H1 (cell line): ENCODE results near the gene RSAD1. TPM values are rescaled to one million over a fixed set of nuclear protein-coding genes. Genes with fewer than 3 reads are reported as not detected.

Experiments used
- CTCF ChIA-PET: fragments of 300-600 bp; sonication (Branson Sonifier 250); formaldehyde crosslinking; loops from one replicate; lab custom pipeline; 2021; ENCODE audit not compliant: partially characterized antibody; lab: Charles Lee
- POLR2A ChIA-PET: fragments of 300-600 bp; sonication (Branson Sonifier 250); formaldehyde crosslinking; loops from one replicate; lab custom pipeline; 2021; ENCODE audit warnings: inconsistent platforms; ENCODE audit not compliant: partially characterized antibody; lab: Charles Lee
- DNase-seq, 2 experiments: peaks; one replicate each; pipeline versions ENCODE4 v3.0.0 to v3.0.0-alpha.2; 2010 to 2022; ENCODE audit warnings: low spot score in 2 of 2, low read depth in 1 of 2, mixed read lengths in 1 of 2
- FAIRE-seq: peaks from 2 replicates; lab custom pipeline; 2011; peaks lifted over from hg19 to GRCh38; lab: Jason Lieb, UNC
- H2AFZ ChIP-seq: 2 replicates; pipeline ENCODE4 v1.8.1; 2012; ENCODE audit warnings: low read length, inconsistent platforms
- H2AK5ac ChIP-seq: 2 replicates; pipeline ENCODE4 v1.6.1; 2013; ENCODE audit warnings: low read depth, low read length
- H2BK120ac ChIP-seq: replicated peaks from 2 replicates; pipeline ENCODE3; 2013; ENCODE audit warnings: low read depth, low read length, inconsistent platforms
- H2BK12ac ChIP-seq: 2 replicates; pipeline ENCODE4 v1.6.1; 2013; ENCODE audit warnings: low read depth, low read length
- H2BK15ac ChIP-seq: 2 replicates; pipeline ENCODE4 v1.6.1; 2013; ENCODE audit warnings: low read length
- H2BK20ac ChIP-seq: 2 replicates; pipeline ENCODE4 v1.6.1; 2013; ENCODE audit warnings: low read length
- H2BK5ac ChIP-seq: 2 replicates; pipeline ENCODE4 v1.6.1; 2013; ENCODE audit warnings: low read depth, low read length
- H3K14ac ChIP-seq: 2 replicates; pipeline ENCODE4 v1.6.1; 2013; ENCODE audit warnings: inconsistent platforms; ENCODE audit not compliant: insufficient read length
- H3K18ac ChIP-seq: 2 replicates; pipeline ENCODE4 v1.6.1; 2013; ENCODE audit warnings: low read length; ENCODE audit errors: extremely low read depth
- H3K23ac ChIP-seq: 2 replicates; pipeline ENCODE4 v1.6.1; 2013; ENCODE audit warnings: inconsistent platforms; ENCODE audit not compliant: insufficient read length
- H3K23me2 ChIP-seq: 2 replicates; pipeline ENCODE4 v1.6.1; 2013; ENCODE audit warnings: low read depth, low read length
- H3K27ac ChIP-seq: 2 replicates; pipeline ENCODE4 v1.6.1; 2011; ENCODE audit warnings: low read depth, low read length, inconsistent platforms
- H3K27me3 ChIP-seq, 4 experiments: replicated peaks in 1 of 4; 1 replicate in 1 of 4; 2 replicates in 3 of 4; pipeline versions ENCODE4 v1.6.1 to v1.8.1; 2011 to 2013; ENCODE audit warnings: low read length in 3 of 4, mild to moderate bottlenecking in 3 of 4, inconsistent platforms in 2 of 4, mixed read lengths in 2 of 4, moderate library complexity in 1 of 4; ENCODE audit not compliant: control insufficient read depth in 3 of 4, insufficient read depth in 3 of 4; ENCODE audit errors: extremely low read depth in 1 of 4
- H3K36me3 ChIP-seq, 4 experiments: 2 replicates each; pipeline versions ENCODE4 v1.6.1 to v1.8.1; 2011 to 2013; ENCODE audit warnings: mild to moderate bottlenecking in 4 of 4, low read length in 3 of 4, moderate library complexity in 2 of 4, control low read depth in 1 of 4, inconsistent platforms in 1 of 4; ENCODE audit not compliant: insufficient read depth in 4 of 4, control insufficient read depth in 2 of 4
- H3K4ac ChIP-seq: replicated peaks from 2 replicates; pipeline ENCODE3; 2013; ENCODE audit warnings: low read length, low read depth, mixed read lengths, inconsistent platforms; ENCODE audit not compliant: insufficient read length
- H3K4me1 ChIP-seq, 4 experiments: replicated peaks in 1 of 4; 1 replicate in 1 of 4; 2 replicates in 3 of 4; pipeline versions ENCODE4 v1.6.1 to v1.8.1; 2011 to 2013; ENCODE audit warnings: low read length in 3 of 4, inconsistent platforms in 2 of 4, mixed read lengths in 1 of 4; ENCODE audit not compliant: insufficient read depth in 4 of 4, control insufficient read depth in 3 of 4
- H3K4me2 ChIP-seq, 2 experiments: 2 replicates each; pipeline versions ENCODE4 v1.6.1 to v1.8.1; 2011 to 2013; ENCODE audit warnings: low read depth in 2 of 2, low read length in 2 of 2, control low read depth in 1 of 2, inconsistent platforms in 1 of 2, mild to moderate bottlenecking in 1 of 2; ENCODE audit not compliant: insufficient read depth in 1 of 2
- H3K4me3 ChIP-seq, 4 experiments: fragments of 200-600, 300-600 bp in 1 of 4; sonication (generic), shearing (Covaris generic), sonication (Bioruptor Twin) in 1 of 4; 2 replicates each; pipeline versions ENCODE4 v1.5.1 to v1.8.1; 2011 to 2016; ENCODE audit warnings: low read length in 4 of 4, low read depth in 3 of 4, control low read depth in 2 of 4, inconsistent platforms in 2 of 4, mild to moderate bottlenecking in 2 of 4, mixed read lengths in 1 of 4, moderate library complexity in 1 of 4; ENCODE audit not compliant: insufficient read depth in 2 of 4; ENCODE audit errors: extremely low read depth in 1 of 4
- H3K56ac ChIP-seq: replicated peaks from 2 replicates; pipeline ENCODE3; 2013; ENCODE audit warnings: low read depth, mild to moderate bottlenecking, mixed read lengths, low read length, inconsistent platforms; ENCODE audit not compliant: insufficient read length
- H3K79me1 ChIP-seq: 2 replicates; pipeline ENCODE4 v1.6.1; 2013; ENCODE audit warnings: low read depth, low read length, control low read depth
- H3K79me2 ChIP-seq, 2 experiments: 2 replicates each; pipeline versions ENCODE4 v1.6.1 to v1.8.1; 2012 to 2013; ENCODE audit warnings: low read length in 2 of 2, mild to moderate bottlenecking in 2 of 2, inconsistent platforms in 1 of 2; ENCODE audit not compliant: insufficient read depth in 2 of 2, control insufficient read depth in 1 of 2
- H3K9ac ChIP-seq, 4 experiments: replicated peaks in 1 of 4; 1 replicate in 1 of 4; 2 replicates in 3 of 4; pipeline versions ENCODE4 v1.6.1 to v1.8.1; 2011 to 2013; ENCODE audit warnings: low read depth in 3 of 4, low read length in 3 of 4, control low read depth in 2 of 4, mild to moderate bottlenecking in 2 of 4, moderate library complexity in 2 of 4, inconsistent platforms in 1 of 4; ENCODE audit errors: extremely low read depth in 1 of 4
- H3K9me3 ChIP-seq, 2 experiments: 2 replicates each; pipeline versions ENCODE4 v1.6.1 to v1.8.1; 2012 to 2013; ENCODE audit warnings: mild to moderate bottlenecking in 2 of 2, moderate library complexity in 2 of 2, control low read depth in 1 of 2, inconsistent platforms in 1 of 2, low read depth in 1 of 2, low read length in 1 of 2, mixed read lengths in 1 of 2; ENCODE audit not compliant: insufficient read depth in 2 of 2
- H4K20me1 ChIP-seq, 2 experiments: replicated peaks in 1 of 2; 2 replicates each; pipeline versions ENCODE3 to v1.8.1; 2011 to 2013; ENCODE audit warnings: inconsistent platforms in 2 of 2, low read length in 2 of 2, mild to moderate bottlenecking in 1 of 2; ENCODE audit not compliant: insufficient read depth in 2 of 2, control insufficient read depth in 1 of 2
- H4K5ac ChIP-seq: 2 replicates; pipeline ENCODE4 v1.6.1; 2013; ENCODE audit warnings: low read length, low read depth, mixed read lengths, inconsistent platforms; ENCODE audit not compliant: insufficient read length
- H4K8ac ChIP-seq: 2 replicates; pipeline ENCODE4 v1.8.0; 2013; ENCODE audit warnings: mild to moderate bottlenecking, moderate library complexity, low read length, inconsistent platforms; ENCODE audit not compliant: insufficient read depth; ENCODE audit errors: extremely low read depth
- H4K91ac ChIP-seq: replicated peaks from 2 replicates; pipeline ENCODE3; 2013; ENCODE audit warnings: low read length, mixed read lengths, inconsistent platforms; ENCODE audit not compliant: insufficient read length
- ASH2L ChIP-seq: fragments of 200-600, 300-600 bp; sonication (generic); IDR thresholded peaks from one replicate; pipeline ENCODE4 v1.7.1; 2017; ENCODE audit warnings: low read length
- BCL11A ChIP-seq, 2 experiments: IDR thresholded peaks; one replicate each; pipeline ENCODE4 v1.6.1; 2011; ENCODE audit warnings: low read depth in 2 of 2, low read length in 2 of 2, mild to moderate bottlenecking in 2 of 2
- CBX5 ChIP-seq: fragments of 300-800, 300-1000 bp; sonication (generic); IDR thresholded peaks from 2 replicates; pipeline ENCODE4 v1.7.1; 2016; ENCODE audit warnings: antibody characterized with exemption, low read length, low read depth
- FOSL1 ChIP-seq: IDR thresholded peaks from 2 replicates; pipeline ENCODE4 v1.6.1; 2011; ENCODE audit warnings: mild to moderate bottlenecking, low read depth, low read length, moderate library complexity; ENCODE audit not compliant: insufficient read depth
- KDM1A ChIP-seq: fragments of 200-600, 300-600 bp; sonication (generic); IDR thresholded peaks from 2 replicates; pipeline ENCODE4 v1.7.1; 2016; ENCODE audit warnings: mild to moderate bottlenecking, low read length, borderline replicate concordance
- POLR2AphosphoS5 ChIP-seq: IDR thresholded peaks from 2 replicates; pipeline ENCODE4 v1.6.1; 2011; ENCODE audit warnings: low read depth, low read length
- RXRA ChIP-seq: IDR thresholded peaks from 2 replicates; pipeline ENCODE4 v1.6.1; 2011; ENCODE audit warnings: low read depth, mild to moderate bottlenecking, low read length, moderate library complexity; ENCODE audit not compliant: insufficient read depth
- SIN3A ChIP-seq, 2 experiments: IDR thresholded peaks in 1 of 2; conservative IDR thresholded peaks in 1 of 2; 2 replicates each; pipeline ENCODE4 v1.6.1; 2011 to 2012; ENCODE audit warnings: low read length in 2 of 2, improper control_type of control experiment in 1 of 2, low read depth in 1 of 2, mild to moderate bottlenecking in 1 of 2
- SIRT6 ChIP-seq: IDR thresholded peaks from one replicate; pipeline ENCODE4 v1.7.1; 2012; ENCODE audit warnings: low read length, inconsistent platforms
- SIX5 ChIP-seq: IDR thresholded peaks from 2 replicates; pipeline ENCODE4 v1.6.1; 2011; ENCODE audit warnings: mild to moderate bottlenecking, low read depth, low read length
- SRF ChIP-seq: IDR thresholded peaks from 2 replicates; pipeline ENCODE4 v1.6.1; 2011; ENCODE audit warnings: mild to moderate bottlenecking, low read depth, low read length, moderate library complexity
- TAF1 ChIP-seq: IDR thresholded peaks from 2 replicates; pipeline ENCODE4 v1.6.1; 2011; ENCODE audit warnings: mild to moderate bottlenecking, low read depth, low read length
- TAF7 ChIP-seq: optimal IDR thresholded peaks from 2 replicates; pipeline ENCODE3; 2011; ENCODE audit warnings: low read depth, mild to moderate bottlenecking, inconsistent platforms, low read length, moderate library complexity, borderline replicate concordance
- WGBS, 2 experiments: shearing (Covaris generic) in 1 of 2; methylation state at CpG; one replicate each; pipeline versions ENCODE4 v1.1.6 to v1.1.7; 2013 to 2015; ENCODE audit warnings: low lambda C conversion rate in 2 of 2, mixed read lengths in 2 of 2, inconsistent platforms in 1 of 2, low coverage in 1 of 2, missing lambda C conversion rate in 1 of 2; ENCODE audit not compliant: insufficient replicate concordance in 2 of 2, insufficient coverage in 1 of 2, insufficient read length in 1 of 2; ENCODE audit errors: extremely low coverage in 1 of 2, missing lambda C conversion rate in 1 of 2; 5-methylcytosine and 5-hydroxymethylcytosine counted together
- polyA plus RNA-seq, 7 experiments: library from polyadenylated mRNA; depleted of rRNA in 3 of 7; stranded (reverse) in 5 of 7; unstranded in 2 of 7; fragments of >200 nt in 5 of 7; fragments of 200-250 nt in 2 of 7; gene quantifications; 1 replicate in 5 of 7; 2 replicates in 1 of 7; 4 replicates in 1 of 7; pipeline versions ENCODE4 v1.2.1 to v1.2.3, GENCODE V29; 2011 to 2013; ENCODE audit warnings: missing spikeins in 2 of 7, mixed read lengths in 2 of 7
- total RNA-seq: library from RNA; stranded (reverse); fragmentation: NEBNext Ultra II Directional; extraction: Animal tissue kit (Norgen Biotek cat#: 25700); gene quantifications from 2 replicates; pipeline ENCODE4 v1.2.1, GENCODE V29; 2021
- TF ChIP-seq, protein P1 (sequence below): IDR thresholded peaks from 2 replicates; pipeline ENCODE4 v1.6.1; 2011; ENCODE audit warnings: low read length, improper control_type of control experiment

The RSAD1 gene
- total and polyA plus RNA-seq, 2 of the 8 experiments (the other 6 are each of a cell fraction or from before 2014, with no cell fraction given) = 17.9 to 33.5 TPM

DNA sequence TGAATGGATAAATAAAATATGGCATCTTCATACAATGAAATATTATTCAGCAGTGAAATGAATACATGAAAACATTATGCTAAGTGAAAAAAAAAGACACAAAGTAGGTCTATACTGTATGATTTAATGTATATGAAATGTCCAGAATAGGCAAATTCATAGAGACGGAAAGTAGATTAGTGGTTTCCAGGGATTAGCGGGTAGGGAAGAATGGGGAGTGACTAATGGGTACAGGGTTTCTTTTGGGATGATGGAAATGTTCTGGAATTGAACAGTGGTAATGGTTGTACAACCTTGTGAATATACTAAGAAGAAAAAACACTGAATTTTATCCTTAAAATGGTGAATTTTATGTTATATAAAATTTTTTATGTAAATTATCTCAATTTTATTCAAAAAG is 21.1 kb downstream of the RSAD1 start:
- Histone ChIP-seq H4K5ac (no peak overlapping the region), H3K27ac (no peak overlapping the region), H3K36me3 (no peaks in the 10 kb centered on the region), H4K20me1 (no peaks in the 10 kb centered on the region), H2BK20ac (no peak overlapping the region), H2BK120ac (no peak overlapping the region), H3K79me1 (no peaks in the 10 kb centered on the region), H3K23ac (no peak overlapping the region), H3K56ac (no peak overlapping the region), H2AFZ (no peak overlapping the region), H2BK5ac (no peak overlapping the region), H3K18ac (no peak overlapping the region), H2BK15ac (no peak overlapping the region), H3K14ac (no peak overlapping the region), H3K23me2 (no peaks in the 10 kb centered on the region), H3K4me2 (no peak overlapping the region), H3K9me3 (no peaks in the 10 kb centered on the region), H3K27me3 (no peaks in the 10 kb centered on the region), H3K79me2 (no peaks in the 10 kb centered on the region), H4K8ac (no peak overlapping the region), H2BK12ac (no peak overlapping the region), H3K9ac (no peak overlapping the region), H4K91ac (no peak overlapping the region), H3K4ac (no peak overlapping the region), H3K4me3 (no peak overlapping the region), H3K4me1 (peaks cover 5 to 9% (median 6%) of the 10 kb centered on the region in 4 experiments; a peak in 6 of 7 replicates), H2AK5ac (no peak overlapping the region)
- 94% methylated on average over 2 of the region's 2 CpGs; no CpG with 5 or more reads in 1 of the 2 experiments for WGBS, 2 experiments
- DNase-seq = no peak
- no peak for FAIRE-seq
- CTCF ChIA-PET = interaction anchor here (0.7 to 8.3 kb wide), 5 partner anchors 10 to 283 kb away, joined by 3 to 116 read pairs (median 3); no protein-coding TSS in a partner anchor
- POLR2A ChIA-PET = no interaction called here
- TF ChIP-seq, protein P1, sequence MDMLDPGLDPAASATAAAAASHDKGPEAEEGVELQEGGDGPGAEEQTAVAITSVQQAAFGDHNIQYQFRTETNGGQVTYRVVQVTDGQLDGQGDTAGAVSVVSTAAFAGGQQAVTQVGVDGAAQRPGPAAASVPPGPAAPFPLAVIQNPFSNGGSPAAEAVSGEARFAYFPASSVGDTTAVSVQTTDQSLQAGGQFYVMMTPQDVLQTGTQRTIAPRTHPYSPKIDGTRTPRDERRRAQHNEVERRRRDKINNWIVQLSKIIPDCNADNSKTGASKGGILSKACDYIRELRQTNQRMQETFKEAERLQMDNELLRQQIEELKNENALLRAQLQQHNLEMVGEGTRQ = no peak
- TF ChIP-seq KDM1A = no peak
- no peak for TF ChIP-seq ASH2L
- TF ChIP-seq TAF1 = no peak
- TF ChIP-seq TAF7 = no peak
- TF ChIP-seq CBX5 = no peak
- TF ChIP-seq BCL11A (IDR thresholded peaks at IDR 0.05; ENCODE audit: low read depth in 2 of 2, low read length in 2 of 2) = no peak
- TF ChIP-seq SIRT6 = no peak
- no peak for TF ChIP-seq SRF
- TF ChIP-seq POLR2AphosphoS5 = no peak
- no peak for TF ChIP-seq RXRA
- TF ChIP-seq FOSL1 = no peak
- no peak for TF ChIP-seq SIX5
- no peak for TF ChIP-seq SIN3A (conservative IDR thresholded peaks at IDR 0.05 in 1 of 2, IDR thresholded peaks at IDR 0.05 in 1 of 2; ENCODE audit: low read depth in 1 of 2, low read length in 2 of 2)
